Chondrocyte (in vitro differentiated cells): Measurements from ENCODE around the gene NLGN4Y. TPM values are rescaled to one million over a fixed set of nuclear protein-coding genes. Genes with fewer than 3 reads are reported as not detected.

Source experiments
- DNase-seq: peaks from one replicate; pipeline ENCODE4 v3.0.0; 2021; ENCODE audit warnings: mixed read lengths, low spot score
- H3K27ac Mint-ChIP-seq: one replicate; pipeline ENCODE4 v1.8.0; 2021; ENCODE audit warnings: mild to moderate bottlenecking, moderate library complexity, mixed read lengths; ENCODE audit not compliant: unreplicated experiment
- H3K27me3 Mint-ChIP-seq: 2 replicates; pipeline ENCODE4 v1.8.0; 2021; ENCODE audit warnings: low read depth, mixed read lengths
- H3K36me3 Mint-ChIP-seq: 2 replicates; pipeline ENCODE4 v1.8.0; 2021; ENCODE audit warnings: low read depth, mixed read lengths
- H3K4me1 Mint-ChIP-seq: 2 replicates; pipeline ENCODE4 v1.8.0; 2021; ENCODE audit warnings: low read depth, mild to moderate bottlenecking, mixed read lengths
- H3K4me3 Mint-ChIP-seq: one replicate; pipeline ENCODE4 v1.8.0; 2021; ENCODE audit warnings: mild to moderate bottlenecking, moderate library complexity, mixed read lengths; ENCODE audit not compliant: unreplicated experiment
- H3K9me3 Mint-ChIP-seq: 2 replicates; pipeline ENCODE4 v1.8.0; 2021; ENCODE audit warnings: low read depth, mixed read lengths
- total RNA-seq: library from RNA; stranded (reverse); gene quantifications from 3 replicates; pipeline ENCODE4 v1.2.1, GENCODE V29; 2021
- TF ChIP-seq, protein P1 (sequence below): fragments of 200-600 bp; sonication (generic); IDR thresholded peaks from 2 replicates; pipeline ENCODE4 v1.5.0; 2021; ENCODE audit warnings: antibody characterized with exemption, mild to moderate bottlenecking, moderate library complexity

NLGN4Y gene
- total RNA-seq, 1 donor from 2014 or later, result not detected

DNA sequence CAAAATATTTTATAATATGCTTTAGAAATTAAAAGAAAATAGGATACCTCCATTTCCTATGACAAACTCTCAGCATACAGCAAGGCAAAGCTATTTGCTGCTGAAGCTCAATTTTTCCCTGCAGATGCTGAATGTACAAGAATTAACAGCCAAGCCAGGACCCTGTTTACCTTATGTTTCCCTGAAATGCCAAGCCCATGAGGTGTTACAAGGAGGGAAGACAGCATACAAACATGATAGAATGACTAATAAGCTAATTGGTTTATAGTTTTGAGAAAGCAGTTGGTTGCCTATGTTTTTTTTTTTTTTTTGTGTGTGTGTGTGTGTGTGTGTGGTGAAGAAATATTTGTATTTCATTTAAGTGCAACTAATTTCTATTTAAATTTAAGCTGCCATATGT lies 113.2 kb downstream of the NLGN4Y start:
- TF ChIP-seq, protein P1, sequence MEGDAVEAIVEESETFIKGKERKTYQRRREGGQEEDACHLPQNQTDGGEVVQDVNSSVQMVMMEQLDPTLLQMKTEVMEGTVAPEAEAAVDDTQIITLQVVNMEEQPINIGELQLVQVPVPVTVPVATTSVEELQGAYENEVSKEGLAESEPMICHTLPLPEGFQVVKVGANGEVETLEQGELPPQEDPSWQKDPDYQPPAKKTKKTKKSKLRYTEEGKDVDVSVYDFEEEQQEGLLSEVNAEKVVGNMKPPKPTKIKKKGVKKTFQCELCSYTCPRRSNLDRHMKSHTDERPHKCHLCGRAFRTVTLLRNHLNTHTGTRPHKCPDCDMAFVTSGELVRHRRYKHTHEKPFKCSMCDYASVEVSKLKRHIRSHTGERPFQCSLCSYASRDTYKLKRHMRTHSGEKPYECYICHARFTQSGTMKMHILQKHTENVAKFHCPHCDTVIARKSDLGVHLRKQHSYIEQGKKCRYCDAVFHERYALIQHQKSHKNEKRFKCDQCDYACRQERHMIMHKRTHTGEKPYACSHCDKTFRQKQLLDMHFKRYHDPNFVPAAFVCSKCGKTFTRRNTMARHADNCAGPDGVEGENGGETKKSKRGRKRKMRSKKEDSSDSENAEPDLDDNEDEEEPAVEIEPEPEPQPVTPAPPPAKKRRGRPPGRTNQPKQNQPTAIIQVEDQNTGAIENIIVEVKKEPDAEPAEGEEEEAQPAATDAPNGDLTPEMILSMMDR, result no peak
- no peaks in the 10 kb centered on the region for H3K9me3 Mint-ChIP-seq
- no peaks in the 10 kb centered on the region for H3K27me3 Mint-ChIP-seq

DNA sequence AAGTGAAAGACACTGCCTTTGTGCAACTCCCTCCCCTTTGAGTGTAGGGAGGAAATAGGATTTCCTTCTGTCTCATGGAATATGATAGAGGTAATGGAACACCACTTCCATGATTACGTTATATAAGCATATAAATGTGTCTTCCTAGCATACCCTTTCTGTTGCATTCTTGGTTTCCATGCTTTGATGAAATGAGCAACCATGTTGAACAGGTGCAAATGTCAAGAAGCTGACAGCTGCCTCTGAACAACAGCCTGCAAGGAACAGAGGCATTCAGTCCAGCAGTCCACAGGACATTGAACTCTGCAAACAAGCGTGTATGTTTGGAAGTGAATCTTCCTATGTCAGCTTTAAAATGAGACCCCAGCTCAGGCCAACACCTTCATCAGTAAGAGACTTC lies 117.5 kb downstream of the NLGN4Y start:
- TF ChIP-seq, protein P1, result no peak
- H3K4me3 Mint-ChIP-seq, result no peak overlapping the region
- no peaks in the 10 kb centered on the region for H3K4me1 Mint-ChIP-seq
- H3K36me3 Mint-ChIP-seq, result no peaks in the 10 kb centered on the region
- no peaks in the 10 kb centered on the region for H3K27me3 Mint-ChIP-seq
- no peaks in the 10 kb centered on the region for H3K9me3 Mint-ChIP-seq
- H3K27ac Mint-ChIP-seq, result no peak overlapping the region
- DNase-seq, result no peak

More for the DNA sequence above, 113.2 kb downstream of the NLGN4Y start:
- H3K36me3 Mint-ChIP-seq, result no peaks in the 10 kb centered on the region
- no peaks in the 10 kb centered on the region for H3K4me1 Mint-ChIP-seq
- no peak overlapping the region for H3K27ac Mint-ChIP-seq
- H3K4me3 Mint-ChIP-seq, result no peak overlapping the region
- DNase-seq, result no peak

DNA sequence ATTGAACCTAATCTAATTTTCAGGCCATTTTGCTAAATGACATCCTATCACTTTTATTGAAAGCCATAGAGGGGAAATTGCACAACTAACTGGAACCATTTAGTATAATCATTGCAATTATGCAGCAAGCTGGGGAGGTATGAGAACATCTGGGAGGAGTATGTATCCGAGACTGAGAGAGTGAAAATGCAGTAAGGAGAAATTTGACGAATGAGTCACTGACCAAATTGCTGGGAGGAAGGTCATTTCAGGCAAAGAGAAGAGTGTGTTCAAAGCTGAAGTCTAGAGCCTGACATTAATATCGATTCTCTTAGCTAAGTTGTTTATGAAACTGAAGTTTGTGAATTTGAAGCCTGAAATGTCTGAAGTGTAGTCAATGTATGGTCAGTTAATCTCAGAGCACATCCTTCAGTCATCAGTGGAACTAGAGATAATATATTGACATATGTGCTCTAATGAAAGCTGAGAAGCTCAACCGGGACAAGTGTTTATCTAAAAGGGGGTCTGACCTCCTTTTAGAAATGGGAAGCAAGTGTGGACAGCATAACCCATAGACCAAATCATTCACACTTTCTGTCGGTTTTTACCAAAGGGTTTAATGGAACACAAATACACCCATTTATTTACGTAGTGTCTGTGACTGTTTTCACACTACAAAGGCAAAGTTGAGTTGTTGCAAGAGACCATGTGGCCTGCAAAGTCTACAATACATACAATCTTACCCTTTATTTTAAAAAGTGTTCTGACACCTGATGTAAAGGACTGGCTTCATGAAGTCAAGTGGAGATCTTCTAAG lies 120.0 kb downstream of the NLGN4Y start:
- Mint-ChIP-seq H3K27me3 (no peaks in the 10 kb centered on the region), H3K4me1 (no peaks in the 10 kb centered on the region), H3K4me3 (no peak overlapping the region), H3K36me3 (no peaks in the 10 kb centered on the region), H3K27ac (no peak overlapping the region), H3K9me3 (no peaks in the 10 kb centered on the region)
- TF ChIP-seq, protein P1, result no peak
- no peak for DNase-seq

DNA sequence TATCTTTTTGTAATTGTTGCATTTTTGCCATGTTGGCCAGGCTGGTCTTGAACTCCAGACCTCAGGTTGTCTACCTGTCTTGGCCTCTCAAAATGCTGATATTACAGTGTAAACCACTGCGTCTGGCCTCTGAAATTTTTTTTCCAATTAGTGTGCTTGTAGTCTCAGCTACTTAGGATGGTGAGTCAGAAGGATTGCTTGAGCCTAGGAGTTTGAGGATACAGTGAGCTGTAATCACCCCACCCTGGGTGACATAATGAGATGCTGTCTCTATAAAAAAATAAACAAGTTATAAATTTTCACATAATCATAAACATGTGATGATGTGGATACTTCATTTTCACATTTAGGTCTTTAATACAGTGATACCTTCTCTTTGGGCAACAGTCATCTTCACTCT lies 154.9 kb downstream of the NLGN4Y start:
- no peak overlapping the region for H3K27ac Mint-ChIP-seq
- no peaks in the 10 kb centered on the region for H3K27me3 Mint-ChIP-seq
- H3K9me3 Mint-ChIP-seq, result no peaks in the 10 kb centered on the region
- no peak for DNase-seq
- no peak overlapping the region for H3K4me3 Mint-ChIP-seq
- no peaks in the 10 kb centered on the region for H3K36me3 Mint-ChIP-seq
- TF ChIP-seq, protein P1, result no peak
- H3K4me1 Mint-ChIP-seq, result no peaks in the 10 kb centered on the region

DNA sequence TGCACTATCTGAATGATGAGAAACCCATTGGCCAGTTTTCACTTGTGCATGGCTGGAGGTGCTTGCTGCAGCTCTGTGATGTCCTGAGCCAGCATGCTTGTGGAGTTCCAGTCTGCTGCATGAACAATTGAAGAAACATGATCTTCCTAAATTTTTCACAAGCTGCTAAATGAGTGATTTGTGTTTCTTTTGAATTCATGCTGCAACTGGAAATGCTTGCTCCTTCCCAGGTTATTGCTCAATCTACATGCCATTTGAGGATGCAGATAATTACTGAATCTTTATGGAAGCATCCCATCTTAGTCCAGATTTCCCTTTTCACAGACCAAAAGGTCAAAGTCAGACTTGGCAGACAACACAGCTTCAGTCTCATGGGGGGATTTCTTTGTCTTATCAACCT lies 170.2 kb downstream of the NLGN4Y start:
- Mint-ChIP-seq H3K36me3 (no peaks in the 10 kb centered on the region), H3K27me3 (no peaks in the 10 kb centered on the region), H3K9me3 (no peaks in the 10 kb centered on the region), H3K4me3 (no peak overlapping the region), H3K27ac (no peak overlapping the region), H3K4me1 (no peaks in the 10 kb centered on the region)
- no peak for DNase-seq
- TF ChIP-seq, protein P1, result no peak
